Measurements from ENCODE around the gene SYCP3.
"Not testable (repeated sequence)": the region's sequence is repeated elsewhere in the genome, so short reads cannot be mapped to it uniquely, and the experiment has no call there.

Gene SYCP3

DNA sequence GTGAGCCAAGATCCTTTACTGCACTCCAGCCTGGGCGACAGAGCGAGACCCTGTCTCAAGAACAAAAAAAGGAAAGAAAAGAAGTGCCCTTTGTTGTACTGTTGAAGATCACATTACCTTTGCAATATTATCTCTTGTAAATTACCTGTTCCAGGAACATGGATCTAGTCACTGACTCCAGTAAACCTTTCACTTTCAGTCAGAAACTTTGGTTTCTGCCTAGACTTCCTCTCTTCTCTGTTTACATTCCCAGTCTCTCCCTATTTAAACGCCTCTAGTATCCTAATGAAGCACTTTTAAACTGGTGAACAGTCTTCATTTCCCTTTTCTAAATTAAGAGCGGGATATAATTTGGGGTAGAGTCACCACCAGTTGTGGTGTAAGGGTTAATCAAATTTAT lies 29.0 kb downstream of the SYCP3 start:
- DNase-seq: no peak

DNA sequence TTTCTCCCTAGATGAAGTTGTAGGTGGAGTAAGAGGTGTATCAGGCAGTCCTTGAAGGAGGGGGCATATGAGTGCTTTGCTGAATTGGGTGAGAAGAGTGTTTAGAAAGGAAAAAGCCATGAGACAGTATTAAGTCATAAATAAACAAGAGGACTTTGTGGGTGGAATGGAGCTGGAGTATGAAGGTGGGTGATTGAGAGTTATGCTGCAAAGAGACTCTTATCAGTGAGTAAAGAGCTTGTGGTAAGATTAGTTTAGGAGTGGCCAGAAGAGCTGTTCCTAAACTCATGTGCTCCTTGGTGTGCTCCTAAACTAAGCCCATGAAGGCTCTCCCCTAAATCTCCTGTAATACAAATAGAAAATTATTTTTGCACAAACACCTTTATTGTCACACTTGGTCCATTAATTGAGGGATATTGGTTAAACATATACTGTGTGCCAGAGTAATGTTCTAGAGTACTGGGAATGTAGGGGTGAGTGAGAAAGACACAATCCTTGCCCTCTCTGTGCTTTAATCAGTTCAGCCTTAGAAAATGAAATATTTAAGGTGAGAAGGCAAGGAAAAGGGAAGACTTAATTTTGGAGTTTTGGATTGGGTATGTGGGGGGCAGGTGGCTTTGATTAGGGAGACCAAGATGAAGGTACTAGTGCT lies 32.0 kb downstream of the SYCP3 start:
- no peak for DNase-seq

DNA sequence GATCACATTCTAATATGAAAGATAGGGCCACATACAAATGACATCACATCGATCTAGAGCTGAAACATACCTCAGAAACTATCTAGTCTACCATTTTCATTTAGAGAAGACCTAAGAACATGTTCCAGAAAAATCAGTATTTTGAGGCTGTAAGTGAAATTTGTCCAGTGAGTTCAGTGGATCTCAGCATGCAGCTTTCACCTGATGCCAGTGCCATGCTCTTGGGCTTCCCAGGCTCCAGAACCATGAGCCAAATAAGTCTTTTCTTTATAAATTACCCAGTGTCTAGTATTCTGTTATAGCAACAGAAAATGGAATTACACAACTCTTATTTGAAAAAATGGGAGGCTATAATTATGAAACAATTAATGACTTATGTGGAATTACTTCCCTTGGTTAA lies 32.9 kb downstream of the SYCP3 start:
- no peak for DNase-seq

DNA sequence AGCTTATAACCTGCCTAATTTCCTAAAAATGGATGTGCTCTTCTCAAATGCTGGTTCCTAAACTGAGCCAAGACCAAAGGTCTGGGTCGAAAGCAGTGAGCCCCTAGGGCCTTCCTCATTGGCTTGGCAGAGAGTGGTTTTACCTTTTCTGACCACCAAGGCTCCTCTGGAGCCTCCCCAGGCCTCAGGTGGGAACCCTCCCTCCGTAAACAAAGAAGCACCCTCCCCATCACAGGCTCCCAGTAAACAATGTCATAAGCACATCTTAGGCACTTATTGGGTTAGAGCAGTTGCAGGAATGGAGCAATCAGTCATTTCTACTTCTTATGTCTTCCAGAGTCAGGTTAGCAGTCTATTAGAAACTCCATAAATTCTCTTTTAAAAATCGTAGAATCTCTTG lies 35.8 kb downstream of the SYCP3 start:
- no peak for DNase-seq

DNA sequence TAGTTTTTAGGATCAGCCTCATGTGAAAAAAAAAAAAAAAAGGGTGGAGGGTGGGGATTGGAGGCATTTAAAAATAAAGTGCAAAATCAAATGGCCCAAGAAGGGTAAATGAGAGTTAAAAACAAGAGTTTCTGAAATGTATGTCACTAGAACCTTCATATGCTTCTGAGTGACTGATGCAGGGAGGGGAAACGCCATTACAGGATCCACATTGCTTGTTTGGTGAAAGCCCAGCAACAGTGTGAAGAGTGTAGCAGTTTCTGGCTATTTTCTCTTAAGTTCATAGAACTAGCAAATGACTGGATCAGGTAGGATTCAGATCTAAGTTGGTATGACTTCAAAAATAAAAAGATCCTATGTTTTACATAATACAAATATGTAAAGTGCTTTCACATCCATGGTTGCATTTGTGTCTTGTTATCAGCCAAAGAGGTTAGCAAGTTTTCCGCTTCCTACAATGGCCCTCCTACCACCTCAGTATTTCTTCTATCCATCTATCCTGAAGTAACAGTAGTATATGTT lies 38.9 kb downstream of the SYCP3 start:
- no peak for DNase-seq

GRCh38 chr12:101698800-101699347 lies 40.4 kb downstream of the SYCP3 start:
- DNase-seq: no peak

GRCh38 chr12:101697930-101698799 lies 41.1 kb downstream of the SYCP3 start:
- no peak for DNase-seq

- peak; percentile 70 for DNase-seq
These were observed 41.9 kb downstream of the SYCP3 start, which contains the start of gene CHPT1 for GRCh38 chr12:101697197-101697929. CHPT1 (plus strand) TSS chr12:101697640; CDS start chr12:101697862, 222 bp downstream.

DNA sequence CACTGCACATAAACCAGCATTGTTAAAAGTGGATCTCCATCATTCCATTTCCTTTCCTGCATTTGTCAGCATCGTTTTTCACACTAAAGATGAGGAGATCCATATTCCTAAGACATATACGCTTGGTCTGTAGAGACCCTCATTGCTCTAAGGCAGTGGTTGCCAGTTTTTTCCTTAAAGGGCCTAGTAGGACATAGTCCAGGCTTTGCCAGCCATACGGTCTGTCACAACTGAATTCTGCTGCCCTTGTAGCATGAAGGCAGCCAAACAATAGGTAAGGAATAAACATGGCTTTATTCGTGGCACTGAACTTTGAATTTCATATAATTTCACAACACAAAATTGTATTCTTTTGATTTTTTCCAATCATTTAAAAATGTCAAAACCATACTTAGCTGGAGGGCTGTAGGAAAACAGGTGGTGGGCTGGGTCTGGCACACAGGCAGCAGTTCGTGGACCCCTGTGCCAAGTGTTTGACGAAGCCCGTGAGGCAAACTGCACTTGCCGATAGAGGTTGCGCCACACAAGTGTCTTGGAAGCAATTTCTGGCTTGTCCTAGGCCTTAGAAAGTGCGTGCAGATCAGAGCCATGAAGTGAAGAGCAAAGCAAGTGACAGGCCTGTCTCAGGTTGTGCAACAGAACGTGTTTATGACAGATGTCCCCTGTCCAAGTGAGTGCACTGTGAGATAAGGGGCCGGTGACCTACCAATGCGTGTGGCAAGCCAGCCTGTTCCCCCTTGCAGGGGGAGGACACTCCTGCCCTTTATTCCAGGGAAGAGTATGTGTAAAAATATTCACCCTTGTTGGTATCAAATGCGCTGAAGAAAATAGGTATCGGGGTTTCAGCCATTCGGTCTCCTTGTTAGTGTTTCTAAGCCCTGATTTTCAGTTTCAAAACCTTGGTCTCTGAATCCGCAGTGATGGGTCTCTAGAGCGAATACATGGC lies 42.7 kb downstream of the SYCP3 start:
- DNase-seq: peak; percentile 75

DNA sequence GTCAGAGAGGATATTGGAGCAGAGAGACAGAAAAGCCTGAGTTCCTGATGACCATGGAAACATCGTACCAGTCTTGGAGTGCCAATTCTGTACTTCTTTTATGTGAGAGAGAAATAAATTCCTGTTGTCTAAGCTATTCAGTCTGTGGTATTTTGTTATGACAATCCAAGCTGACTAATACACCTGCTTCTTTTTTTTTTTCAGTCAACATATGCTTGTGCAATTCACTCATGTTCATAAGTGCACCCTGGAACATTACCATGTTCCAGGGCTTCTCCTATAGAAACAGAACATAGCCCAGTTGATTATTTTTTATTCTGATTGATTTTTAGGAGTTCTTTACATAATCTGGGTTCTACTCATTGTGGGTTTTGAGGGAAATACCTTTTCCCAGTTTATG lies 43.6 kb downstream of the SYCP3 start:
- no peak for DNase-seq

DNA sequence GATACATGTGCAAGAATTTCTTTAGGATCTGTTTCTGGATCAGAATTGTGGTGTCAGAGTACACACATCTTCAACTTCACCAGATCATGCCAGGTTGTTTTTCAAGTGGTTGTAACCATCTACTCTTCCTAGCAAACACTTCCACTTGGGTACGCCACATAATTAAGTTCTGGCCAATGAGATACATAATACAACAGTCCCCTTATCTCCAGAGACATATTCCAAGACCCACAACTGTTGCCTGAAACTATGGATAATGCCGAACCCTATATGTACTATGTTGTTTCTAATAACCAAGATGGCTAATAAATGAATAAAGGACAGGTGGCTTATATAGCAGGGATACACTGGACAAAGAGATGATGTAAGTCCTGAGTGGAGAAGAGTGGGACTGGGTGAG lies 44.3 kb downstream of the SYCP3 start:
- DNase-seq: no peak

GRCh38 chr12:101694297-101694848 lies 44.9 kb downstream of the SYCP3 start:
- no peak for DNase-seq

- no peak for DNase-seq
These were observed 47.7 kb downstream of the SYCP3 start for GRCh38 chr12:101691503-101692096.

DNA sequence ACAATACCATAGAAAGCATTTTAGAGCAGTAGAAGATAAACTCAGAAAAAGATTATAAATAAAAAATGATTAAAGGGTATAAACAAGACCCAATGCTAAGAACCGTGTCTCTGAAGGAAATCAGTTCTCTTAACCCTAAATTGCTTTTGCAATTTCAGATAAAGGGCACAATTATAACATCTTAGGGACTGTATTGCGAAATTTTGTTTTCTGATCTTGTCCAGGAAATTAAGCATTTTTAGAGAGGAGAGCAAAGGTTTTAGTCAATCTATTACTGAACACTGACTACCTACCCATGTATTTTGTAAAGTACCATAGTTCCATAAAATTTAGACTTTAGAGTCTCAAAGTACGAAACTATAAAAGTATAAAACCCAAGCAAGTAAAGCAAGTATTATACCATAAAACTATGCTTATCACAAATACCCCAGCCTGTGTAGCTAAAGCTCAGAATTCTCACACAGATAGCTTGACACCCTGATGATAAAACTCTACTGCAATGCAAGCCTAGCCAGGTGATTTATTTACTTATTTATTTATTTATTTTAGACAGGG lies 48.6 kb downstream of the SYCP3 start:
- no peak for DNase-seq

GRCh38 chr12:101686176-101686575 lies 53.1 kb downstream of the SYCP3 start:
- no peak for DNase-seq

DNA sequence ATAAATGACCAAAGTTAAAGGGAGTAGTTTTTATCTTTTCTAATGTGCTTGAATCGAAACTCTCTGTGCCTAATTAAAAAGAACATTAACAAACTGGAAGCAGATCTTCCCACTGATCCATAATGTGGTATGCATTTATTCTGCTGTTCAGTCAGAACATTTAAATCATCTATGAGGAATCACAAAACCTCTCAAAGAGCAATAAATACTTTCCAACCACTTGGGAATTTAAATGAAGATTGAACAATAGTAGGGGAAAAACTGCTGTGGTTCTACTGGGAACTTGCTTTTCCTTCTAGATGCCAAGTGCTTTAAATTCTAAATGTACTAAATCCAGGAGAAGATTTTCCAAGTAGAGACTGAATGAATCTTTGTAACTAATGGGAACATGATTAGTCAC lies 54.2 kb downstream of the SYCP3 start:
- DNase-seq: no peak

DNA sequence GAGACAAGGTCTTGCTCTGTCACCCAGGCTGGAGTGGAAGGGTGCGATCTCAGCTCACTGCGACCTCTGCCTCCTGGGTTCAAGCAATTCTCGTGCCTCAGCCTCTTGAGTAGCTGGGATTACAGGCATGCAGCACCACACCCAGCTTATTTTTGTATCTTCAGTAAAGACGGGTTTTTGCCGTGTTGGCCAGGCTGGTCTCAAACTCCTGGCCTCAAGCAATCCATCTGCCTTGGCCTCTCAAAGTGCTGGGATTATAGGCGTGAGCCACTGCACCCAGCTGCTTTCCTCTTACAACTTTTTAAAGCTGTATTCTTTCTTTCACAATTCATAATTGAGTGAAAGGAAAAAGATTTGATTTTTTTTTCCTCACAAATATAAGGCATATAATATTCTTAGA lies 57.6 kb downstream of the SYCP3 start:
- not testable (repeated sequence) for DNase-seq

GRCh38 chr12:101680647-101681046 lies 58.6 kb downstream of the SYCP3 start:
- DNase-seq: no peak

DNA sequence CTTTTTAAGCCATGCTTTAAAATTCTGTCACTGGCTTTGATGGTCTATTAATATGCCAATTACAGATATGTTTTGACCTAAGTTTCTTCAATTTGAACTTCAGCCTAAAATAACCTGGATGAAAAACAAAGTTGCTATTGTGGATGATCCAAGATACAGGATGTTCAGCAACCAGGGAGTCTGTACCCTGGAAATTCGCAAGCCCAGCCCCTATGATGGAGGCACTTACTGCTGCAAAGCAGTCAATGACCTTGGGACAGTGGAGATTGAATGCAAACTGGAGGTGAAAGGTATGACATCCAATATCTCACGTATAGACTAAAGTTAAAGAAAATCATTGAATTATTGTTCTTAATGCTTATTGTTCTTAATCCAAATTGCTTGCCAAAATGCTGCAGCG lies 59.0 kb downstream of the SYCP3 start:
- no peak for DNase-seq
